Tibial nerve (tissue), 4 donors: ENCODE measurements around the gene SLC12A2.

ENCODE experiments used
- CTCF ChIP-seq, 5 experiments: fragments of 200-600 bp in 3 of 5; fragments of 450-650 bp in 2 of 5; sonication (generic) in 3 of 5; IDR thresholded peaks; one replicate each; pipeline ENCODE4 v1.5.1; 2016 to 2019; ENCODE audit warnings: antibody characterized with exemption in 5 of 5, mild to moderate bottlenecking in 3 of 5, moderate library complexity in 2 of 5
- EP300 ChIP-seq, 2 donors: sonication (generic); formaldehyde crosslinking; IDR thresholded peaks; one replicate each; pipeline ENCODE4 v1.6.1; 2017; ENCODE audit warnings: antibody characterized with exemption in 2 of 2, mild to moderate bottlenecking in 1 of 2
- POLR2A ChIP-seq, 2 donors: fragments of 450-650 bp; IDR thresholded peaks; one replicate each; pipeline ENCODE4 v1.6.1; 2017; ENCODE audit warnings: antibody characterized with exemption in 2 of 2, mild to moderate bottlenecking in 2 of 2, moderate library complexity in 2 of 2

GRCh38 chr5:128109138-128109537 is 25.6 kb downstream of the SLC12A2 start:
- no peak for TF ChIP-seq CTCF (IDR thresholded peaks at IDR 0.05)
- TF ChIP-seq POLR2A (IDR thresholded peaks at IDR 0.05), result no peak
- TF ChIP-seq EP300 (IDR thresholded peaks at IDR 0.05), result no peak
